NCI-H82 (cell line): Measurements from ENCODE around the gene THSD8.
"Not testable (repeated sequence)": the region's sequence is repeated elsewhere in the genome, so short reads cannot be mapped to it uniquely, and the experiment has no call there.

Experiments
- DNase-seq: peaks from one replicate; lab custom pipeline; 2025; lab: John Stamatoyannopoulos, UW

THSD8 gene

DNA sequence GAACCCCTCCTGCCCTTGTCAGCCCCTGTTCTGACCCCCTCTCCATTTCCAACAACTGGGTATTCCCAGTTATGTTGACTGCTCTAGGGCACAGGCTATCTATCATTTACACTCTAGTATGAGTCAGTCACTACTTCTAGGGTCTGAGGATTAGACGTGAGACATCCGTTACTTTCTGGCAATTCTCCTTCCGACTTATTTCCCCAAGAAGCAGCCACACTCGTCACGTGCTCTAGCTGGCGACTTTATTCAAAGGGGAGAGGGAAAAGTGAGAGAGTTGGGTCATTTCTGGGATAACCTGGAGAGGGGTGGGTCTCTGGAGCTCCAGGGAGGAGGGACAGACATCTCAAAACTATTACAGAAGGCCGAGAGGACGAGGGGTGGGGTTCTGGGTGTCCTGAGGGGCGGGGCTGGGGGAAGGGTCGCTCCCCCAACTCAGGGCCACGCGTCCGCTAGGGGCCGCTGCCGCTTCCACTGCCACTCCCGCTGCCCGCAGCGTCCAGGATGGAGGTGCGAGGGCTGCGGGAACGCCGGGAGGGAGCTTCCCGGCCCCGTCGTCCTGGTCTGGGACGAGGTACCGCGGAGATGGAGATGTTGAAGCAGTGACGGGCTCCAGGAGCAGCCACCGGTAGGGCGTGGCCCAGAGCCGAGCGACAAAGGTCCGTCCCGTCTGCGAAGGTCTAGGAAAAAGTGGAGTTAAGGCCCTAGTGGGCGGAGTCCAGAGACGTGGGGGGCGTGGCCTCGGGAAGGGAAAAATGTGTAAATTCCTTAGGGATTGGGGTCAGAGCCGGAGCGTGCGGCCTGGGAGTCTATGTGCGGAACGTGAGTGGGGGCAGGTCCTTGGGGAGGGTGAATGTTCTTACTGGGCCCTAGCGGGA, 23.6 kb downstream of the THSD8 start:
- peak; percentile 92 for DNase-seq

DNA sequence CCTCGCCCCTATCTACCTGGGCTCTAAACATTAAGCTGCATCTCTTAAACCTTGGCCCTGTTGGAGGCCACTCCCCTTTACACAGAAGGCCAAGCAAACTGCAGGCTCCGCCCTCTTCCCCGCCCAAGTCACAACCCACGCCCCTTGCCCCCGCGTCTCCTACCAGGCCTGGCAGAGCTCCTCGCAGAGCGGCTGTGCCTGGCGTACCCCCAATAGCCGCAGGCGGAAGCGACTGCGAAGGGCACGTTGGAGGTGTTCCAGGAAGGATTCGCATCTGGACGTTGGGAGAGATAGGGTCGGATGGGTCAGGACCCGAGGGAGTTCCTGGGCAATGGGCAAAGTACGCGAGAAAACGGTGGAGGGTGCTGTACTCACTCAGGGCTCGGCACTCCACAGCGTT, 26.6 kb downstream of the THSD8 start:
- peak; percentile 92 for DNase-seq

- DNase-seq = no peak
Observed at GRCh38 chr19:12833418-12833737, 31.5 kb downstream of the THSD8 start.

GRCh38 chr19:12833738-12834565, 32.1 kb downstream of the THSD8 start:
- peak; percentile 92 for DNase-seq

GRCh38 chr19:12834566-12834943, 32.7 kb downstream of the THSD8 start, which contains the start of gene RTBDN:
Gene RTBDN, minus strand, starts transcription at chr19:12834579. Its CDS starts 4,600 bp downstream, at chr19:12829979.
- peak; percentile 85 for DNase-seq

- peak; percentile 94 for DNase-seq
Observed at GRCh38 chr19:12834976-12835757, 33.3 kb downstream of the THSD8 start.

GRCh38 chr19:12836529-12836863, 34.6 kb downstream of the THSD8 start:
- DNase-seq = no peak

- DNase-seq = no peak
Observed at GRCh38 chr19:12837225-12837624, 35.4 kb downstream of the THSD8 start.

- peak; percentile 89 for DNase-seq
Observed at GRCh38 chr19:12838182-12838885, 36.5 kb downstream of the THSD8 start, which contains the start of gene MAST1. Gene MAST1, plus strand, starts transcription at chr19:12838515. Its CDS starts 58 bp downstream, at chr19:12838573.

- peak; percentile 74 for DNase-seq
Observed at GRCh38 chr19:12838886-12839756, 37.3 kb downstream of the THSD8 start.

DNA sequence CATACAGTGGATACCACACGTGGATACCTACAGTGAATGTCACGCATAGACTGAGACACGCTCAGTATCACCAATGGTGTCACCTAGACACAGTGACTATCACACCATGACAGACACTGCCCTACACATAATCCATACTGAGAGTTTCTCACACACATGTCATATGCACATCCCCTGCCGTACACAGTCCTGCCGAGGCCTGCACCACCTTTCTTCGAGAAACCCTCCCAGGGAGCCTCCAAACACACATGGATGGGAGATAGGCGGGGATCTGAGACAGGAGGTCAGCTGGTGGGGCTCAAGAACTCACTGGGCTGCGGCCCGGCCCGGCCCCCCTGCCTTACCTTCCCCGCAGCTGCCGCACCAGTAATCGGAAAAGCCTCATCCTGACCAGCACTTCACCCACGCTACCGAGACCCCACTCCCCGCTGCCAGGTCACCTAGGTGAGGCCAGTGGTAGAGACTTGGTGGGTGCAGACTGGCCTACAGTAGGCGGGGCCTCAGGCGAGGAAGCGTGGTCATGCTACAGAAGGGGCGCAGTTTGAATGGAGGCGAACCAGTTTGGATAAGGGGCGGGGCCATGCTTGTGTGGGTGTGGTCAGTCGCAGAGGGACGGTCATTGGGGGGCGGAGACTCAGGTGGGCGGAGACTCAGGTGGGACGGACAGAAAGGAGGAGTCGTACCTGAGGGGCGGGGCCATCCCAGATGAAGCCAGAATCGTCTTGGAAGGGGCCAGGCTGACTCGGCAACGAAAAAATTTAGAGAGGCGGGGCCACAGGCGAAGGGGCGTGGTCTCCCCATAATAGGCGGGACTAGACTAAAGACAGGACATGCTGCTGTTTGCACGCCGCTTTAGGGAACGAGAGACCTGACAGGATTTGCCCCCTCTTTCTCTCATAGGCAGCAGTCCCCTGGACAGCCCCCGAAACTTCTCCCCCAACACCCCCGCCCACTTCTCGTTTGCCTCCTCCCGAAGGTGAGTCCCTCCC, 38.5 kb downstream of the THSD8 start:
- peak; percentile 99 for DNase-seq

DNA sequence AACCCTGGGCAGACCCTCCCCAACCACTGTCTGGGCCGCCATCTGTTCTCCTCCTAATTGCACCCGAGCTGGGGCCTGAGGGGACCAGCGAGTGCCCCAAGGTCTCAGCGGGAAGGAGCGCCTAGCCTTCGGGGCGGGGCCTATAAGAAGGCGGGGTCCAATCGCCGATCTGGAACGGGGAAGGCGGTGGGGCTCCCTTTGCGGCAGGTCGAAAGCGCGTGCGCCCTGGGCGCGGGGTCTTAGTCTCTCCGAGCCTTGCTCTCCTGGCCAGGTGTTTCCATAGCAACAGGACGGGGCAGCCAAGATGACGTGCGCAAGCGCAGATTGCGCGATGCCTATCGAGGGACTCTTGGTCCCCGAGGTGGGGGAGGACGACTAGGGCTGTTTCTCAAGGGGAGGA, 39.2 kb downstream of the THSD8 start:
- peak; percentile 99 for DNase-seq

DNA sequence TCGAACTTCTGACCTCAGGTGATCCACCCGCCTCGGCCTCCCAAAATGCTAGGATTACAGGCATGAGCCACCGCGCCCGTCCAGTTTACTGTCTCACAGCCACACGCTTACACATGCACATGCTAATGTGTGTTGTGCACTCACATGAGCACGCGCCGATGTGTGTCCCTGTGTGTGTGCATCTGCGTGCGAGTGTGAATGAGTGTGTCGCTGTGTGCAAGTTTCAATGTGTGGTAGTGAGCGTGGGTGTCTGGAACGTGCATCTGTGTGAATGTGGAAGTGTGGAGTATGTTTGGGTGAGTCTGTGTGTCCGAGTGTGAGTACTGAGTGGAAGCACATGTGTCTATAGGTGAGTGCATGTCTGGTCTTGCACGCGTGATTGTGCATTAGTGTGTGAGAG, 40.6 kb downstream of the THSD8 start:
- no peak for DNase-seq

DNA sequence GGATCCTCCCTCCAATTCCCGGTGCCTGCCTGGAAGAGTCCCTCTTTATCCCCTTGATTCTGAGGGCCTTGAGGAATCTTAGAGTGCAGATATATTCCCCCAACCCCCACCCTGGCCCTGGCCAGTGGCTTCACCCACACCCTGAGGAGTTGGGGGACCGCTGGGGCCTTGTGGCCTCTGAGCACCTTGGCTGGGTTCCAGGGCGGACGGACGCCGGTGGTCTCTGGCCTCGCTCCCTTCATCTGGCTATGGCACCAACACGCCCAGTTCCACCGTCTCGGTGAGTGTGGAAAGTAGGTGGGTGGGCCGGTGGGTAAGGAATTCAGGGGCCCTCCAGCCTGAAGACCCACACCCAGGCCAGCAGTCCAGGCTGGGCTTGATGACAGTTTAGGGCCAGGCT, 41.5 kb downstream of the THSD8 start:
- DNase-seq = no peak

- DNase-seq = peak; percentile 90
Observed at GRCh38 chr19:12843999-12844732, 42.3 kb downstream of the THSD8 start.

GRCh38 chr19:12846613-12847012, 44.7 kb downstream of the THSD8 start:
- DNase-seq = not testable (repeated sequence)

DNA sequence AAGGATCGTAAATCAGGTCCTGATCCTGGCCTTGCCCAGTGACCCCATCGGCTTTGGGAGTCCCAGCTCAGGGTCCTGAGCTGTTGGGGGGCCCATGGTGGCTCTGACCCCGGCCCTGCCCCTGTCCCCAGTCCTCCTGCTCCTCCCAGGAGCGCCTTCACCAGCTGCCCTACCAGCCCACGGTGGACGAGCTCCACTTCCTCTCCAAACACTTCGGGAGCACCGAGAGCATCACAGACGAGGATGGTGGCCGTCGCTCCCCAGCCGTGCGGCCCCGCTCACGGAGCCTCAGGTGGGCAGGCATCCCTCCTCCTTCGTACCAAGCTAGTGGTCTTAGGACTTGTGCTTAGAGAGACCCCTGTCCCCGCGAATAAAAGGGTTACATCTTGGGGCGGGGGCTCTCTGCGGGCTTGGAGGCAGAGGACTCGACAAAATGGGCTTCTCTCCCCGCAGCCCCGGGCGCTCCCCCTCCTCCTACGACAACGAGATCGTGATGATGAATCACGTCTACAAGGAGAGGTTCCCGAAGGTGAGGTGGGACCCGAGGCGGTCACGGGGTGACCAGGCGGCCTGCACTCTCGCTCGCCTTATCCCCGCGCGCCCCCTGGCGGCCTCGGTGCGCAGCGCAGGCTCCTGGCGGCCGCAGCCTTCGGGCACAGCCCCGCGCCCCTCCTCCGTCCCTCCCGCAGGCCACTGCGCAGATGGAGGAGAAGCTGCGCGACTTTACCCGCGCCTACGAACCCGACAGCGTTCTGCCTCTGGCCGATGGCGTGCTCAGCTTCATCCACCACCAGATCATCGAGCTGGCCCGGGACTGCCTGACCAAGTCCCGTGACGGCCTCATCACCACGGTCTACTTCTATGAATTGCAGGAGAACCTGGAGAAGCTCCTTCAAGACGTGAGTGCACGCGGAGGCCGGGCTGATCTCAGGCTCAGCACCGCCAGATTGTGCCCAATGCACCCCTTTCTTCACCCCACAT, 45.6 kb downstream of the THSD8 start:
- peak; percentile 89 for DNase-seq
